RWPE1 (cell line): ENCODE results near the gene CLDN10.

Experiments used
- CTCF ChIA-PET: fragments of 350-600 bp; sonication (Branson Sonifier 250); formaldehyde crosslinking; extraction: SDS; loops from one replicate; lab custom pipeline; 2021; lab: Yijun Ruan, JAX
- POLR2A ChIA-PET: fragments of 400-600 bp; formaldehyde crosslinking; extraction: SDS; loops from one replicate; lab custom pipeline; 2020; ENCODE audit warnings: antibody characterized with exemption; ENCODE audit not compliant: low non-redundant PET; lab: Yijun Ruan, JAX
- DNase-seq: peaks from one replicate; pipeline ENCODE4 v3.0.0; 2012; ENCODE audit warnings: low spot score
- H3K27ac ChIP-seq: fragments of 450-650 bp; 2 replicates; pipeline ENCODE4 v1.5.1; 2017
- CTCF ChIP-seq: fragments of 450-650 bp; conservative IDR thresholded peaks from 2 replicates; pipeline ENCODE4 v1.5.1; 2017; ENCODE audit warnings: low read depth, mild to moderate bottlenecking

Gene CLDN10

GRCh38 chr13:95579303-95579702 lies 26.8 kb downstream of the CLDN10 start:
- no peak for TF ChIP-seq CTCF
- POLR2A ChIA-PET, result no interaction called here
- no peak overlapping the region for H3K27ac ChIP-seq
- no peak for DNase-seq
- CTCF ChIA-PET, result no interaction called here

GRCh38 chr13:95585867-95586266 lies 33.3 kb downstream of the CLDN10 start:
- DNase-seq, result no peak
- ChIA-PET POLR2A (no interaction called here), CTCF (no interaction called here)
- no peak for TF ChIP-seq CTCF
- H3K27ac ChIP-seq, result no peak overlapping the region

GRCh38 chr13:95588134-95588533 lies 35.6 kb downstream of the CLDN10 start:
- ChIA-PET POLR2A (no interaction called here), CTCF (no interaction called here)
- no peak overlapping the region for H3K27ac ChIP-seq
- DNase-seq, result no peak
- TF ChIP-seq CTCF, result no peak

- no peak overlapping the region for H3K27ac ChIP-seq
- POLR2A ChIA-PET, result no interaction called here
- TF ChIP-seq CTCF, result no peak
- DNase-seq, result no peak
- CTCF ChIA-PET, result no interaction called here
Measured at GRCh38 chr13:95588721-95589120, 36.2 kb downstream of the CLDN10 start.

- H3K27ac ChIP-seq, result no peak overlapping the region
- DNase-seq, result no peak
- ChIA-PET CTCF (no interaction called here), POLR2A (no interaction called here)
- no peak for TF ChIP-seq CTCF
Measured at GRCh38 chr13:95593462-95593861, 40.9 kb downstream of the CLDN10 start.

GRCh38 chr13:95596701-95597100 lies 44.2 kb downstream of the CLDN10 start:
- no peak overlapping the region for H3K27ac ChIP-seq
- POLR2A ChIA-PET, result no interaction called here
- no peak for DNase-seq
- TF ChIP-seq CTCF, result no peak
- CTCF ChIA-PET, result no interaction called here

- no peak for DNase-seq
- no peak for TF ChIP-seq CTCF
- POLR2A ChIA-PET, result no interaction called here
- no peak overlapping the region for H3K27ac ChIP-seq
- CTCF ChIA-PET, result interaction anchor here (0.7 kb wide), 1 partner anchor 316 kb away, joined by 3 read pairs; no protein-coding TSS in a partner anchor
Measured at GRCh38 chr13:95601216-95601615, 48.7 kb downstream of the CLDN10 start.
